ENCODE results near the gene TMEM135.

Gene TMEM135

DNA sequence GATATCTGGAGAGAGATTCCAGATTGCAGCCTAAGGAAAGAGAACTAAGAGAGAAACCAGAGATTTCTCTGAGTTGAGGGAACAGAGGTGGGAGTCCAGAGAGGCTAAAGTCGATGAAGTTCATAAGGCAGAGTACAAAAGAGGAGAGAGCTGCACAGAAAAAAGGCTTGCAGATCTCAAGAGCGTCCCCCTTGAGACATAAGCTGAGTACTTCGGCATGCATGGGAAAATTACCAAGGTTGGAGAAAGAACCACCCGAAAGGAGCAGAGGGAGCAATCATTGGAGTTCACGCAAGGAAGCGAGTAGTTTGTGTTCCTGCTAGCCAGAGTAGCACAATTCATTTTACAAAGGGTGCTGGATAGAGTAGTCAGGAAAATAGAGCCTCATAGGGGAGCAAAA lies 293.5 kb downstream of the TMEM135 start:
- TF ChIP-seq, protein P1, sequence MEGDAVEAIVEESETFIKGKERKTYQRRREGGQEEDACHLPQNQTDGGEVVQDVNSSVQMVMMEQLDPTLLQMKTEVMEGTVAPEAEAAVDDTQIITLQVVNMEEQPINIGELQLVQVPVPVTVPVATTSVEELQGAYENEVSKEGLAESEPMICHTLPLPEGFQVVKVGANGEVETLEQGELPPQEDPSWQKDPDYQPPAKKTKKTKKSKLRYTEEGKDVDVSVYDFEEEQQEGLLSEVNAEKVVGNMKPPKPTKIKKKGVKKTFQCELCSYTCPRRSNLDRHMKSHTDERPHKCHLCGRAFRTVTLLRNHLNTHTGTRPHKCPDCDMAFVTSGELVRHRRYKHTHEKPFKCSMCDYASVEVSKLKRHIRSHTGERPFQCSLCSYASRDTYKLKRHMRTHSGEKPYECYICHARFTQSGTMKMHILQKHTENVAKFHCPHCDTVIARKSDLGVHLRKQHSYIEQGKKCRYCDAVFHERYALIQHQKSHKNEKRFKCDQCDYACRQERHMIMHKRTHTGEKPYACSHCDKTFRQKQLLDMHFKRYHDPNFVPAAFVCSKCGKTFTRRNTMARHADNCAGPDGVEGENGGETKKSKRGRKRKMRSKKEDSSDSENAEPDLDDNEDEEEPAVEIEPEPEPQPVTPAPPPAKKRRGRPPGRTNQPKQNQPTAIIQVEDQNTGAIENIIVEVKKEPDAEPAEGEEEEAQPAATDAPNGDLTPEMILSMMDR (IDR thresholded peaks at IDR 0.05; ENCODE audit: low read depth, low read length): no peak
- no peak overlapping the region for H3K4me3 ChIP-seq (ENCODE audit: low read depth, low read length)
- H3K27me3 ChIP-seq (ENCODE audit: insufficient read depth, low read depth, severe bottlenecking): no peaks in the 10 kb centered on the region
- H3K36me3 ChIP-seq: no peaks in the 10 kb centered on the region
- no peak for DNase-seq
- no peaks in the 10 kb centered on the region for H3K9me3 ChIP-seq (ENCODE audit: severe bottlenecking)
- H3K27ac ChIP-seq: no peak overlapping the region

DNA sequence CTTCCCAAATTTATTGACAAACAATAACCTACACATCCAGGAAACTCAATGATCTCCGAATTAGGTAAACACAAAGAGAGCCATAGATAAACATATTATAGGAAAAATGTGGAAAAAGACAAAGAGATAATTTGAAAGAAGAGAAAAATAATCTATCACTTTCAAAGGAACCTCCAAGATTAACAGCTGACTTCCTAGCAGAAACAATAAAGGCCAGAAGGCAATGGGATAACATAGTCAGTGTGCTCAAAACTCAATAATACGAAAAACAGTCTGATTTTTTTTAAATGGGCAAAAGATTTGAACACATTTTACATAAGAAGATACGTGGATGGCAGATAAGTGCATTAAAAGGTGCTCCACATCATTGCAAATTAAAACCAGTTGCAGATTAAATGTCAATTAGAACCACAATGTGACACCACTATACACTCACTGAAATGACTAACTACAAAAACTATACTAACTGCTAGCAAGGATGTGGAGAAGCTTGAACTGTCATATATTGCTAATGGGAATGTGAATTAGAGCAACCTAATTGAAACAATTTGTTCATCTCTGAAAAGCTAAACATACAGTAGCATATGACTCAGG lies 300.4 kb downstream of the TMEM135 start:
- DNase-seq: no peak

DNA sequence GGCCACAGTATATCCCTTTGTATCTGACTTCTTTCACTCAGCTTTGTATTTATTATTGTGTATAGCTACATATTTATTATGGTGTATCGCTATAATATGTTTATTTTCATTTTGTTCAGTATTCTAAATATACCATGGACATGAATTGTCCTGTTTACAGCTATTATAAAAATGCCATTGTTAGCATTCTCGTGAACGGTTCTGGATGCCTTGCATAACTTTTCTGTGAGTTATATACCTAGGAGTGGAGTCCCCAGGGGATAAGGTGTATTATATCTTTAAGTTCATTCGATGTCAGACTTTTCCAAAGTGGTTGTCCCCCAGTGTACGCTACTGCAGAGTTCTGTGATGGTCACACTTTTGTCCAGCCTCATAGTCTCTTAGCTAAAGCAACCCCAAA lies 301.7 kb downstream of the TMEM135 start:
- no peak for DNase-seq
- Histone ChIP-seq H3K4me3 (ENCODE audit: low read depth, low read length) (no peak overlapping the region), H3K36me3 (no peaks in the 10 kb centered on the region), H3K27ac (no peak overlapping the region), H3K9me3 (ENCODE audit: severe bottlenecking) (peaks cover 3% of the 10 kb centered on the region), H3K27me3 (ENCODE audit: insufficient read depth, low read depth, severe bottlenecking) (no peaks in the 10 kb centered on the region)
- TF ChIP-seq, protein P1 (IDR thresholded peaks at IDR 0.05; ENCODE audit: low read depth, low read length): no peak

More for the DNA sequence above, 300.4 kb downstream of the TMEM135 start:
- Histone ChIP-seq H3K36me3 (no peaks in the 10 kb centered on the region), H3K4me3 (ENCODE audit: low read depth, low read length) (no peak overlapping the region), H3K27ac (no peak overlapping the region), H3K9me3 (ENCODE audit: severe bottlenecking) (peaks cover 3% of the 10 kb centered on the region), H3K27me3 (ENCODE audit: insufficient read depth, low read depth, severe bottlenecking) (no peaks in the 10 kb centered on the region)
- TF ChIP-seq, protein P1 (IDR thresholded peaks at IDR 0.05; ENCODE audit: low read depth, low read length): no peak

DNA sequence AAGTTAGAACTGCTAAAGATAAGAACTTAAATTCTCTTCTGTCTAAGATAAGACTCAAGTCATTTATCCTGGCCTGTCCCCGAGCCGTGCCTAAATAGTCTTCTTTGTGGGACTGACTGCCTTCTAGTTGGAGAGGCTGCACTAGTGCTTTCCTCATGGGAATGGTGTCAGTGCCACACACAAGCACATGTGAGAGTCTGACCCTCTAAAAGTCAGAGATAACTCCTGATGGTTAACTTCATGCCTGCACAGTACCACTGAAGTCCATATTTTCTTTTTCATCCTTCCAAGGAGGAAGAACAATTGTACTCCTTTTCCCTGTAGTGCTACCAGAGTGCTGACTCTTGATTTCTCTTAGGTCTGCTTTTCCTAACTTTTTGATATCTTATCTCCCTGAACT lies 309.7 kb downstream of the TMEM135 start:
- H3K36me3 ChIP-seq: no peaks in the 10 kb centered on the region
- no peak overlapping the region for H3K4me3 ChIP-seq (ENCODE audit: low read depth, low read length)
- H3K27ac ChIP-seq: no peak overlapping the region
- no peaks in the 10 kb centered on the region for H3K27me3 ChIP-seq (ENCODE audit: insufficient read depth, low read depth, severe bottlenecking)
- no peaks in the 10 kb centered on the region for H3K9me3 ChIP-seq (ENCODE audit: severe bottlenecking)
- DNase-seq: no peak
- TF ChIP-seq, protein P1 (IDR thresholded peaks at IDR 0.05; ENCODE audit: low read depth, low read length): no peak

DNA sequence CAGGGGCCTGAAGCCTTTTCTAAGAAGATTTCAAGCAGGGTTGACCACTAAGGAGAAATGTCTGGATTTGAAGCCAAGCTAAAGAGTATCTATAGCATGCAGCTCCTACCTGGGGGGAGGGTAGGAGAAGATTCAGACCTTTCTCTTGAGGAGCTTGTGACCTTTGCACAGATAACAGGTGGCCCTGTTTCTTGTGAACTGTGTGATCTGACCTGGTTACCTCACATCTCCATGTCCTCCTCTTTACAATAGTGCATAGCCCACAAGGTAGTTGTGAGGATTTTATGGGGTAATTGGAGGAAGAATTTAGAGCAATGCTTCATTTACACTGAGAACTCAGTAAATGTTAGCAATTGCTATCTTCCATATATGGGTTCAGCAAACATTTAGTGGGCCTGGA lies 310.1 kb downstream of the TMEM135 start:
- no peaks in the 10 kb centered on the region for H3K9me3 ChIP-seq (ENCODE audit: severe bottlenecking)

More for the DNA sequence above, 310.1 kb downstream of the TMEM135 start:
- Histone ChIP-seq H3K27ac (no peak overlapping the region), H3K36me3 (no peaks in the 10 kb centered on the region), H3K27me3 (ENCODE audit: insufficient read depth, low read depth, severe bottlenecking) (no peaks in the 10 kb centered on the region), H3K4me3 (ENCODE audit: low read depth, low read length) (no peak overlapping the region)
- TF ChIP-seq, protein P1 (IDR thresholded peaks at IDR 0.05; ENCODE audit: low read depth, low read length): no peak
- no peak for DNase-seq

All from WERI-Rb-1 (cell line).